Pancreas (tissue), 10 donors: ENCODE data around the gene JSRP1. TPM values are rescaled to one million over a fixed set of nuclear protein-coding genes. Genes with fewer than 3 reads are reported as not detected.

ENCODE experiments used
- ATAC-seq, 4 donors: fragments of 200-7000 bp; cut with Tn5 transposase; one replicate each; pipeline versions ENCODE4 v1.8.0 to v1.9.1; 2020; ENCODE audit warnings: mild to moderate bottlenecking in 4 of 4, moderate library complexity in 4 of 4
- DNase-seq, 6 donors: peaks; one replicate each; pipeline ENCODE4 v3.0.0-alpha.2; 2020
- FAIRE-seq: peaks from 2 replicates; lab custom pipeline; 2012; peaks lifted over from hg19 to GRCh38; lab: Jason Lieb, UNC
- H3K27ac ChIP-seq, 4 donors: fragments of 200-600 bp; sonication (generic); 1 replicate in 3 of 4; 2 replicates in 1 of 4; pipeline versions ENCODE4 v1.5.0 to v1.8.0; 2020
- H3K27me3 ChIP-seq, 4 donors: fragments of 200-600 bp; one replicate each; pipeline ENCODE4 v1.8.0; 2021
- H3K36me3 ChIP-seq, 3 donors: fragments of 200-600 bp; sonication (generic) in 1 of 3; one replicate each; pipeline versions ENCODE4 v1.5.0 to v1.8.0; 2020 to 2021
- H3K4me1 ChIP-seq, 3 donors: fragments of 200-600 bp; one replicate each; pipeline ENCODE4 v1.8.0; 2021
- H3K4me3 ChIP-seq, 4 donors: fragments of 200-600 bp; sonication (generic) in 2 of 4; one replicate each; pipeline versions ENCODE4 v1.5.0 to v1.8.0; 2020 to 2021
- H3K9me3 ChIP-seq, 4 donors: fragments of 200-600 bp; one replicate each; pipeline ENCODE4 v1.8.0; 2021
- WGBS, 2 donors: extraction: QIAGEN DNeasy Blood & Tissue Kit; methylation state at CpG; one replicate each; pipeline ENCODE4 v1.1.7; 2013; 5-methylcytosine and 5-hydroxymethylcytosine counted together
- intact Hi-C, 3 donors: fragments of 100-400 bp; cut with DNase I; formaldehyde crosslinking; loops; one replicate each; pipeline versions ENCODE4 v1.11.1 to v1.14.2; 2022
- polyA plus RNA-seq, 2 donors: library from polyadenylated mRNA; stranded (reverse); fragments of 200-250 nt; gene quantifications; one replicate each; pipeline ENCODE4 v1.2.3, GENCODE V29; 2013
- total RNA-seq, 6 donors: library from RNA; stranded (reverse); fragmentation: NEBNext Ultra II Directional in 4 of 6; extraction: Animal tissue kit (Norgen Biotek cat#: 25700) in 4 of 6; gene quantifications; one replicate each; pipeline versions ENCODE4 v1.2.1 to v1.2.4, GENCODE V29; 2021 to 2023
- TF ChIP-seq, protein P1 (sequence below), 4 donors: fragments of 200-600 bp; sonication (generic) in 3 of 4; IDR thresholded peaks; one replicate each; pipeline versions ENCODE4 v1.5.0 to v1.8.0; 2021; ENCODE audit warnings: antibody characterized with exemption in 4 of 4
- donor health status: healthy with polysubstance abuse.
- donor health status: DM: no; HTN: no; CAD: no; lungs with moderate emphysema.
- donor health status: DM: no; HTN: no; CAD: no.
- donor health status: control.
- donor health status: control.
- donor health status: Bipolar disorder and iron deficiency.
- donor health status: DM: yes; HTN: yes; CAD: no.
- donor health status: DM: no; HTN: no; CAD: no.
- donor health status: DM: no; HTN: no; CAD: no.
- donor health status: DM: yes; HTN: yes; CAD: no.

JSRP1 gene
- total and polyA plus RNA-seq, 8 donors: 0.29 to 4.0 (median 1.0) TPM; not detected in 2

DNA sequence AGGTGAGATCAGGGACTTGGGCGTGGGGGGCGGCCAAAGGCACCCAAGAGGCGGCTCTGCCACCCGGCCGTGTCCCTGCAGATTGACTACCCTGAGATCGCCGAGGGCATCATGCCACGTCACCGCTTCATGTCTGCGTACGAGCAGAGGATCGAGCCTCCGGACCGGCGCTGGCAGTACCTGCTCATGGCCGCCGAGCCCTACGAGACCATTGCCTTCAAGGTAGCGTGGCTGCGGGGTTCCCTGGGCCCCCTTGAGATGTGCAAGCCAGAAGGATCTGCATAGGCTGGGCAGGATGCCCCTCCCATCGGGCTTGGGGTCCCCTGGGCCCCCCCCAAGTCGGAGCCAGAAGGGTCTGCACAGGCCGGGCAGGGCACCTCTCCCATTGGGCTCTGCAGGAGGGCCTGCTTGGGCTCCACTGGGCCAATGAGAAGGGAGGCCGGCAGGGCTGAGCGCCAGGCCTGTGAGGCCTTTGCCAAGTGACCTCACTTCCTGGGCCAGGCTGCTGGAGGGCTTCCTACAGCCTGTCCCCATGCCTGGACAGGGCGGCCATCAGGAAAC lies 9.3 kb downstream of the JSRP1 start:
- TF ChIP-seq, protein P1, sequence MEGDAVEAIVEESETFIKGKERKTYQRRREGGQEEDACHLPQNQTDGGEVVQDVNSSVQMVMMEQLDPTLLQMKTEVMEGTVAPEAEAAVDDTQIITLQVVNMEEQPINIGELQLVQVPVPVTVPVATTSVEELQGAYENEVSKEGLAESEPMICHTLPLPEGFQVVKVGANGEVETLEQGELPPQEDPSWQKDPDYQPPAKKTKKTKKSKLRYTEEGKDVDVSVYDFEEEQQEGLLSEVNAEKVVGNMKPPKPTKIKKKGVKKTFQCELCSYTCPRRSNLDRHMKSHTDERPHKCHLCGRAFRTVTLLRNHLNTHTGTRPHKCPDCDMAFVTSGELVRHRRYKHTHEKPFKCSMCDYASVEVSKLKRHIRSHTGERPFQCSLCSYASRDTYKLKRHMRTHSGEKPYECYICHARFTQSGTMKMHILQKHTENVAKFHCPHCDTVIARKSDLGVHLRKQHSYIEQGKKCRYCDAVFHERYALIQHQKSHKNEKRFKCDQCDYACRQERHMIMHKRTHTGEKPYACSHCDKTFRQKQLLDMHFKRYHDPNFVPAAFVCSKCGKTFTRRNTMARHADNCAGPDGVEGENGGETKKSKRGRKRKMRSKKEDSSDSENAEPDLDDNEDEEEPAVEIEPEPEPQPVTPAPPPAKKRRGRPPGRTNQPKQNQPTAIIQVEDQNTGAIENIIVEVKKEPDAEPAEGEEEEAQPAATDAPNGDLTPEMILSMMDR (IDR thresholded peaks at IDR 0.05): no peak
- DNase-seq (peak in 4 of 6 donors; percentile 56 to 84 (median 70)), FAIRE-seq (no peak), ATAC-seq (peak; percentile 44 to 73 (median 57))
- intact Hi-C loops: no loop called here
- Histone ChIP-seq H3K27me3 (peaks cover 0 to 4% (median 0%) of the 10 kb centered on the region in 4 donors), H3K9me3 (no peaks in the 10 kb centered on the region), H3K4me1 (peaks cover 0 to 3% (median 0%) of the 10 kb centered on the region in 3 donors), H3K27ac (peak overlapping the region in 1 of 4 donors; percentile 75), H3K36me3 (peaks cover 4 to 45% (median 44%) of the 10 kb centered on the region in 3 donors), H3K4me3 (no peak overlapping the region)
- WGBS, 2 donors: 84 to 85% methylated on average over 26 of the region's 26 CpGs

GRCh38 chr19:2246014-2246620 lies 10.1 kb downstream of the JSRP1 start:
- Histone ChIP-seq H3K9me3 (no peaks in the 10 kb centered on the region), H3K36me3 (peaks cover 4 to 45% (median 44%) of the 10 kb centered on the region in 3 donors), H3K4me3 (no peak overlapping the region), H3K27me3 (no peaks in the 10 kb centered on the region), H3K27ac (no peak overlapping the region), H3K4me1 (peaks cover 0 to 5% (median 5%) of the 10 kb centered on the region in 3 donors)
- WGBS, 2 donors: 92 to 93% methylated on average over 25 of the region's 25 CpGs
- TF ChIP-seq, protein P1 (IDR thresholded peaks at IDR 0.05): no peak
- peak in 2 of 6 donors; percentile 28 to 80 for DNase-seq
- intact Hi-C loops: no loop called here
- no peak for ATAC-seq
- no peak for FAIRE-seq

- Histone ChIP-seq H3K4me3 (no peak overlapping the region), H3K9me3 (no peaks in the 10 kb centered on the region), H3K27ac (no peak overlapping the region), H3K27me3 (no peaks in the 10 kb centered on the region), H3K4me1 (peaks cover 0 to 13% (median 9%) of the 10 kb centered on the region in 3 donors), H3K36me3 (peaks cover 4 to 45% (median 44%) of the 10 kb centered on the region in 3 donors)
- TF ChIP-seq, protein P1 (IDR thresholded peaks at IDR 0.05): no peak
- intact Hi-C loops: no loop called here
- WGBS, 2 donors: 95 to 98% methylated on average over 15 of the region's 15 CpGs
- ATAC-seq (no peak), FAIRE-seq (no peak), DNase-seq (peak in 2 of 6 donors; percentile 24 to 67)
These were observed 10.9 kb downstream of the JSRP1 start for GRCh38 chr19:2245273-2245672.

GRCh38 chr19:2244486-2244885 lies 11.7 kb downstream of the JSRP1 start:
- Histone ChIP-seq H3K36me3 (peaks cover 4 to 45% (median 44%) of the 10 kb centered on the region in 3 donors), H3K27ac (no peak overlapping the region), H3K4me1 (peaks cover 0 to 19% (median 12%) of the 10 kb centered on the region in 3 donors), H3K4me3 (no peak overlapping the region), H3K9me3 (no peaks in the 10 kb centered on the region), H3K27me3 (no peaks in the 10 kb centered on the region)
- ATAC-seq (peak in 2 of 4 donors; percentile 9 to 28), DNase-seq (peak in 1 of 6 donors; percentile 20), FAIRE-seq (no peak)
- intact Hi-C loops: no loop called here
- WGBS, 2 donors: 92 to 95% methylated on average over 21 of the region's 21 CpGs
- TF ChIP-seq, protein P1 (IDR thresholded peaks at IDR 0.05): no peak

DNA sequence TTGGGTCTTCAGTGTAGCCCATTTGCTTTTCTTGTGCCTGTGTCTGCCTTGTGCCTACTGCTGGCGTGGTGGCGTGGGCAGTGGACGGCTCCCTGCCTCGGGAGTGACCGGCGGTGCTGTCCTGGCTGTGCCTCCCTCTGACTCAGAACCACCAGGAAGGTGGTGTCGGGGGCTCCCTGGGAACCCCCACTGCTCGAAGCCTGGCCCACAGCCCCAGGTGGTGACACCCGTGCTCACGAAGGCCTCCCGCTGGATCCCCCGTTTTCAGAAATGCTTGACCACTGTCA lies 12.1 kb downstream of the JSRP1 start:
- no peak for ATAC-seq
- no peaks in the 10 kb centered on the region for H3K27me3 ChIP-seq
- 89 to 90% methylated on average over 12 of the region's 12 CpGs for WGBS, 2 donors
- no peak overlapping the region for H3K27ac ChIP-seq
- peaks cover 0 to 24% (median 17%) of the 10 kb centered on the region in 3 donors for H3K4me1 ChIP-seq
- no peak overlapping the region for H3K4me3 ChIP-seq
- TF ChIP-seq, protein P1 (IDR thresholded peaks at IDR 0.05): no peak
- no peak for FAIRE-seq
- H3K36me3 ChIP-seq: peaks cover 4 to 45% (median 44%) of the 10 kb centered on the region in 3 donors
- no peaks in the 10 kb centered on the region for H3K9me3 ChIP-seq
- intact Hi-C loops: no loop called here
- peak in 2 of 6 donors; percentile 22 to 64 for DNase-seq
